ENCODE data around the gene MPP3.

The MPP3 gene

DNA sequence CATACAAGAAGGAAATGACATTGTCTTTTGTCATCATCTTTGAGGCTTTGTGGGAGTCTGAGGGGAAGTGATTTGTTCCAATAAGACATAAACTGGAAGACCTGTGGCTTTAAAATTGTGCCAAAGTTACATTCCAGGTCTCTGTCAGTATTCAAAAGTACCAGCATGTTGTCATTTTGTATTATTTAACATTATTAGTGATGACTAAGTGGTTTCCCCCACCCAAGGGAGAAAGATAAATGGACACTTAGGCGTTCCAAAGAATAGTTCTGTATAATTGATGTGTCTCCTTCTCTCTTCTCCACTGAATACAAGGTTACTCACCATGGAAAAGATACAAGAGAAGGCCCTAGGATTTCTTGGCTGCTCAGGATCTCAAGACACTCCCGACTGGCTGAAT is 48.9 kb downstream of the MPP3 start:
- TF ChIP-seq YY1 (IDR thresholded peaks at IDR 0.05; ENCODE audit: low read depth) = no peak
- TF ChIP-seq, protein P1, sequence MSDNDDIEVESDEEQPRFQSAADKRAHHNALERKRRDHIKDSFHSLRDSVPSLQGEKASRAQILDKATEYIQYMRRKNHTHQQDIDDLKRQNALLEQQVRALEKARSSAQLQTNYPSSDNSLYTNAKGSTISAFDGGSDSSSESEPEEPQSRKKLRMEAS (IDR thresholded peaks at IDR 0.05) = no peak
- TF ChIP-seq TEAD4 (IDR thresholded peaks at IDR 0.05) = no peak
- TF ChIP-seq RAD21 (IDR thresholded peaks at IDR 0.05; ENCODE audit: low read depth) = no peak
- no peak for TF ChIP-seq NFIC (IDR thresholded peaks at IDR 0.05)
- TF ChIP-seq EP300 (IDR thresholded peaks at IDR 0.05; ENCODE audit: borderline replicate concordance) = no peak
- TF ChIP-seq, protein P2, sequence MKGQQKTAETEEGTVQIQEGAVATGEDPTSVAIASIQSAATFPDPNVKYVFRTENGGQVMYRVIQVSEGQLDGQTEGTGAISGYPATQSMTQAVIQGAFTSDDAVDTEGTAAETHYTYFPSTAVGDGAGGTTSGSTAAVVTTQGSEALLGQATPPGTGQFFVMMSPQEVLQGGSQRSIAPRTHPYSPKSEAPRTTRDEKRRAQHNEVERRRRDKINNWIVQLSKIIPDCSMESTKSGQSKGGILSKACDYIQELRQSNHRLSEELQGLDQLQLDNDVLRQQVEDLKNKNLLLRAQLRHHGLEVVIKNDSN (IDR thresholded peaks at IDR 0.05) = no peak
- TF ChIP-seq ZBTB7A (IDR thresholded peaks at IDR 0.05; ENCODE audit: low read depth) = no peak
- TF ChIP-seq, protein P3, sequence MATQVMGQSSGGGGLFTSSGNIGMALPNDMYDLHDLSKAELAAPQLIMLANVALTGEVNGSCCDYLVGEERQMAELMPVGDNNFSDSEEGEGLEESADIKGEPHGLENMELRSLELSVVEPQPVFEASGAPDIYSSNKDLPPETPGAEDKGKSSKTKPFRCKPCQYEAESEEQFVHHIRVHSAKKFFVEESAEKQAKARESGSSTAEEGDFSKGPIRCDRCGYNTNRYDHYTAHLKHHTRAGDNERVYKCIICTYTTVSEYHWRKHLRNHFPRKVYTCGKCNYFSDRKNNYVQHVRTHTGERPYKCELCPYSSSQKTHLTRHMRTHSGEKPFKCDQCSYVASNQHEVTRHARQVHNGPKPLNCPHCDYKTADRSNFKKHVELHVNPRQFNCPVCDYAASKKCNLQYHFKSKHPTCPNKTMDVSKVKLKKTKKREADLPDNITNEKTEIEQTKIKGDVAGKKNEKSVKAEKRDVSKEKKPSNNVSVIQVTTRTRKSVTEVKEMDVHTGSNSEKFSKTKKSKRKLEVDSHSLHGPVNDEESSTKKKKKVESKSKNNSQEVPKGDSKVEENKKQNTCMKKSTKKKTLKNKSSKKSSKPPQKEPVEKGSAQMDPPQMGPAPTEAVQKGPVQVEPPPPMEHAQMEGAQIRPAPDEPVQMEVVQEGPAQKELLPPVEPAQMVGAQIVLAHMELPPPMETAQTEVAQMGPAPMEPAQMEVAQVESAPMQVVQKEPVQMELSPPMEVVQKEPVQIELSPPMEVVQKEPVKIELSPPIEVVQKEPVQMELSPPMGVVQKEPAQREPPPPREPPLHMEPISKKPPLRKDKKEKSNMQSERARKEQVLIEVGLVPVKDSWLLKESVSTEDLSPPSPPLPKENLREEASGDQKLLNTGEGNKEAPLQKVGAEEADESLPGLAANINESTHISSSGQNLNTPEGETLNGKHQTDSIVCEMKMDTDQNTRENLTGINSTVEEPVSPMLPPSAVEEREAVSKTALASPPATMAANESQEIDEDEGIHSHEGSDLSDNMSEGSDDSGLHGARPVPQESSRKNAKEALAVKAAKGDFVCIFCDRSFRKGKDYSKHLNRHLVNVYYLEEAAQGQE (IDR thresholded peaks at IDR 0.05; ENCODE audit: low read depth) = no peak

DNA sequence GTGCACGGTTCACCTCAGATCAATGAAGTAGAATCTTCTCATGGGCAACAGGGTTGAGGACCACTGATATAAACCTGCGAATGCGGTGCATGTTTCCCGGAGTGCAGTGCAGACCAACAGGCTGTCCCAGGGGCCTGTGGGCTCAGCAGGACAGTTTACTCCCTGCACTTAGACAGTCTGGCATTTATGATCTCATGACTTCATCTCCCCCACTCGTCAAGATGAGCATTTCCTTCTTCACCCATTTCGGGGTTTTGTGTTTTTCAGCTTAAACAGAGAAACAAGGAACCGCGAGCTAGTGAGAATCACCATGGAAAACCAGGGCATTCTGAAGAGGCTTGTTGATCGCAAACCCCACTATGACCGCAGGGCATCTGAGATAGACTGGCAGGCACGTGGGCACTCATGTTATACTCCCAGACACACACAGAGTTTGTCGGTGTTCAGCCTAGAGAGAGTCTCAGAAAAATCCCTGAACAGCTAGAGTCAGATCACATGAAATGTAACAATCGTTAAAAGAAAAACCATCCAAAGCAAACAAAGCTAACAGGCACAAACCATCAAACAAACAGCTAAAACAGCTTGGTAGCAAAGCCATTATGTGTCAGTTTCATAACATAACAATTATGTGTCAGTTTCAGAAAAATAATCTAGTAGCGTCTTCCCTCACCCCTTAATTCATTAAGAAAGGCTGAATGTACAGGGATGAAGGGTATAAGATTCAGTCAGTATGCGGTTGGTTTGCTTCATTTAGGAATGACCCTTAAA is 49.8 kb downstream of the MPP3 start:
- no peak for TF ChIP-seq TAF1 (IDR thresholded peaks at IDR 0.05; ENCODE audit: low read depth)
- TF ChIP-seq EP300 (IDR thresholded peaks at IDR 0.05; ENCODE audit: borderline replicate concordance) = no peak
- TF ChIP-seq NFIC (IDR thresholded peaks at IDR 0.05) = no peak
- TF ChIP-seq CEBPB (IDR thresholded peaks at IDR 0.05) = no peak
- TF ChIP-seq CREB1 (IDR thresholded peaks at IDR 0.05; ENCODE audit: low read depth) = no peak
- TF ChIP-seq, protein P3 (IDR thresholded peaks at IDR 0.05; ENCODE audit: low read depth) = no peak
- TF ChIP-seq ZBTB7A (IDR thresholded peaks at IDR 0.05; ENCODE audit: low read depth) = no peak
- TF ChIP-seq, protein P1 (IDR thresholded peaks at IDR 0.05) = no peak

DNA sequence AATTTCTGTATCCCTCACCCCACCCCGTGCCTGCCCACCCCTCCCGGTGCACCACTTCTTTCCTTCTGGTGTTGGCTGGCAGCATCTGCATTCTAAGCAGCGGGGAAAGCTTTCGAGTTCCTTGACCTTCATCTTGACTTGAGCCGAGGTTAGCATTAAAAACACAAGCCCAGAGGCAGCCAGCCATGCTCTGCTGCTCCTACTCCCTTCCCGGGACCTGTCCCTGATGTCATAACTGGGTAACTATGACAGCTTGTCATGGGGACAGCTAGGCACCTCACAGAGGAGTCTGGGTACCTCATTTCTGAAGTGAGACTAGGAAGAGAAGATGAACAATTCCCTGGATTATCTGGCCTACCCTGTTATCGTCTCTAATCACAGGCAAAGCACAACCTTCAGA is 52.8 kb downstream of the MPP3 start, which contains the start of gene CFAP97D1:
CFAP97D1 (plus strand) TSS at position 301 of the 400 bp plus-strand sequence; CDS start at position 329, 28 bp downstream.
- TF ChIP-seq CREB1 (IDR thresholded peaks at IDR 0.05; ENCODE audit: low read depth) = no peak
- TF ChIP-seq TAF1 (IDR thresholded peaks at IDR 0.05; ENCODE audit: low read depth) = no peak
- TF ChIP-seq, protein P2 (IDR thresholded peaks at IDR 0.05) = no peak
- no peak for TF ChIP-seq YY1 (IDR thresholded peaks at IDR 0.05; ENCODE audit: low read depth)
- TF ChIP-seq FOXM1 (IDR thresholded peaks at IDR 0.05; ENCODE audit: borderline replicate concordance, low read depth) = no peak
- no peak for TF ChIP-seq RAD21 (IDR thresholded peaks at IDR 0.05; ENCODE audit: low read depth)
- TF ChIP-seq TCF12 (IDR thresholded peaks at IDR 0.05; ENCODE audit: low read depth) = no peak
- no peak for TF ChIP-seq CEBPB (IDR thresholded peaks at IDR 0.05)
- TF ChIP-seq, protein P1 (IDR thresholded peaks at IDR 0.05) = no peak
- TF ChIP-seq NFIC (IDR thresholded peaks at IDR 0.05) = no peak
- no peak for TF ChIP-seq EP300 (IDR thresholded peaks at IDR 0.05; ENCODE audit: borderline replicate concordance)
- TF ChIP-seq, protein P3 (IDR thresholded peaks at IDR 0.05; ENCODE audit: low read depth) = no peak
- no peak for TF ChIP-seq TEAD4 (IDR thresholded peaks at IDR 0.05)
- TF ChIP-seq EGR1 (IDR thresholded peaks at IDR 0.05) = no peak
- TF ChIP-seq ZBTB7A (IDR thresholded peaks at IDR 0.05; ENCODE audit: low read depth) = no peak
